Stimulated activated CD4-positive, alpha-beta T cell treated with anti-CD3 and anti-CD28 coated beads, Interleukin-2, amount 100 ng/mL, for 48 hours (primary cell): ENCODE results near the gene CDC14A.

Source experiments
- DNase-seq, 2 donors: peaks; one replicate each; pipeline ENCODE4 v3.0.0-alpha.2; 2020

The CDC14A gene

DNA sequence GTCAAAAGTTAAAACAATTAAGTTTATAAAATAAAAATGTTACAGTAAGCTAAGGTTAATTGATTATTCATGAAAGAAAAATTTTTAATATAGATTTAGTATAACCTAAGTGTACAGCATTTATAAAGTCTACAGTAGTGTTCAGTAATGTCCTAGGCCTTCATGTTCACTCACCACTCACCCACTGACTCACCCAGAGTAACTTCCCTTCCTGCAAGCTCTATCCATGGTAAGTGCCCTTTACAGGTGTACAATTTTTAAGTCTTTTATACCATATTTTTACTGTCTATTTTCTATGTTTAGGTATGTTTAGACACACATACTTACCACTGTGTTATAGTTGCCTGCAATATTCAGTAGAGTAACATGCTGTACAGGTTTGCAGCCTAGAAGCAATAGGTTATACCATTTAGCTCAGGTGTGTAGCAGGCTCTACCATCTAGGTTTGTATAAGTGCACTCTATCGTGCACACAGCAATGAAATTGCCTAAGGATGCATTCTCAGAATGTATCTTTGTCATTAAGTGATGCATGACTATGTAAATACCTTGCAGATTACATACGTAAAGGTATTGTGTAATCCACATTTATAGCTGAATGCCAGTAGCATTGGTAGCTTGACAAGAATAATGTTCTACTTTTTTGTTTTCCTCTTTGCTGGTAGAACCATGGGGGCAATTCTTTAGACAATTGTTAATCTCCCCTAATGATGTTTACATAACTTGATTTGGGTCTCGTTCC, 149.9 kb downstream of the CDC14A start:
- no peak for DNase-seq

DNA sequence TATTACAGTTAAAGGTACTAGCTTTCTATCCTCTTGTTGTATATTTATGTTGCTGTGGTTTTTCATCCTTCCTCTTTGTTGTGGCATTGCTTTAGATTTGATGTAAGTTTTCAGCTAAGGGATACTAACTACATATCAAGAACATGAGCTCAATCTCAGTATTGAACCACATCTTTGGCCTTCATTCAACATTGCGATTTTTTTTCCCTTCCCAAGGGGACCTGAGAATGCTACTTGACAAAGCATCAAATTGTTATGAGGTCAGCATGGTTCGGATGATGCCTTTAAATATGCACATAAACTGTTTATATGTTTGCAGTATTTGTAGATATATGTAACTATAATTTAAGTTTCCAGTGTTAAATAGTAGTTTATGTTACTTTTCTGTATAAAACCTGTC, 153.9 kb downstream of the CDC14A start:
- no peak for DNase-seq

DNA sequence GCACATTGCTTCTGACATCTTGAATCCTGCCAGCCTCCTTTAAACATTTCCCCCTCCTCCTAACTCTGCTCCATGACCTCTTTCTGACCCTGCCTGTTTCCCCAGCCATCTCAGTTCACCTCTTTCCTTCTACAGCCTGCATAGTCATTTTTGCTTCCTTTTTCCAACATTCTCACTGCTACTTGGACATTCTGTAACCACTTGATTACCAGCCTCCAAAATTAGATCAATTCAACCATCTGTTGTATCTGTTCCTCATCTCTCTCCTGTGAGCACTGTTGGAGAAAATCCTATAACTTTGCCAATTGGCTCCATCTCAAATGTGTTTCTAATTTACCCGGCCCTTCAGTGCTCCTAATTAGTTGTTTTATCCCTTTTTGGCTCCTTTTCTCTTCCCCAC, 158.1 kb downstream of the CDC14A start:
- no peak for DNase-seq

DNA sequence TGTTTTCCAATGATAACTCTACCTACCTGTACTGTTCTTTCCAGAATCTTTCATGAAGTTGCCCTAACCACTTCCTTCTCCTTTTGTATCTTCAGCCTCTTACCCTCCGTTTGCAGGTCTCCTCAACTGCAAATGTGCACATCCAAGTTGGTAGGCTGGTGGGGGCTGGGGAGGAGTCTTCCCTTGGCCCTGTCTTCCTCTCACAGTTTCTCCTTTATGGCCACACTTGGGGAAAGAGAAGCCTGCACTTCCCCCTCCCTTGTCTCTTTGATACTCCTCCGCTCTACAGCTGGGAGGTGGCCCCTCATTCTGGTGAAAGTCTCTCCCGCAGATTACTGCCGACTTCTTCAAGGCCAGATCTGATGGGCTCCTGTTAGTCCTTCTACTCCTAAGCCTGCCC, 158.8 kb downstream of the CDC14A start:
- no peak for DNase-seq

DNA sequence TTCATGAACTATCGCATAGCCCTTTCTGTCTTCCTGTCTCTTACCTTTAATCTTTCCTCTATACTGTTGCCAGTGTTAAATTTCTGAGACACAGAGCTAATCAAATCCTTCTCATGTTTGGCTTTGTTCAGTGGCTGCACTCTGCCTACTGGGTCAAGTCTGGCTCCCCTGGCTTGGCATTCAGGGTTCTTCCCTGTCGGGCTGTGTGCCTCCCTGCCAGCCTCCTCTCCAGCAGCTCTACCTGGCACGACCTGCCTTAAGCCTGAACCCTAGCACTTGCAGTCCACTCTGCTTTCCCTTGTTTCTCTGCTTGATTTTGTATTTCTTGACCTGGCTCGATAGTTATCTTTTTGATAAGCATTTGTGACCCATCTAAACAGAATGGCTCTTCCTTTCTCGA, 159.5 kb downstream of the CDC14A start:
- no peak for DNase-seq

DNA sequence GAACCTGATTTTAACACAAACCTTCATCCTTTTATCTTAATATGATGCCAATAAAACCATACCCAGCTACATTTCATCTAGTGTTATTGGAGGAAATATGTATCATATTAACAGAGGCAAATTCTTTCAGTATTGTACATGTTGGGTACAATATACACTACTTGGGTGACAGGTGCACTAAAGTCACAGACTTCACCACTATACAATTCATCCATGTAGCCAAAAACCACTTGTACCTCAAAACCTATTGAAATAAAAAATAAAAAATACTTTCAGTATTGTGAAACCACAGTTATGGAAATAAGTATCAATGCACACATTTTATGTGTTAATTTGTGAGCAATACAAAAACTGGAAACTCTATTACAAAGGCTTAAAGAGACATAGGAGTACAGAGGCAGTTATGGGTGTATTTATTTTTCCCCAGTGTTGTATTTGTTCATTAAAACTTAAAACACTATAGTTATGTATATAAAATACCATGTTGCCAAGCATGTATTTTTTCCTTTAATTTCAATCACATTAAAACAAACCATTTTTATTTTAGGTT, 160.6 kb downstream of the CDC14A start:
- no peak for DNase-seq

DNA sequence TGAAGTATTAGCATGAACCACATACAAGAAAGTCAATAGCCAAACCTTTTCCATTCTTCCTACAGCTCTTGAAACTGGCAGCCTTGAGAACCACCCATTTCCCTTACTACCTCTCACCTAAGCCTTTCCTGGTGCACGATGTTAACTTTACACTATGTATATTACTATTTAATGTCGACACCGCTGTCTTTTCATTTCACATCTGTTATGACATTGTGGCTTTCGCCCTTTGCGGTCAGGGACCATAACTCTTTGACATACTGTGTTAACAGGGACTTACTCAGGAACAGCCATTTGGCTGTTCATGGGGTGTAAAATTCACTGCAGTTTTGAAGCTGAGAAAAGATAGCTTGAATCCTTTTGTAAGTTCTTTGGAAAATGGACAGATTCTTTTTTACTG, 164.6 kb downstream of the CDC14A start:
- no peak for DNase-seq

DNA sequence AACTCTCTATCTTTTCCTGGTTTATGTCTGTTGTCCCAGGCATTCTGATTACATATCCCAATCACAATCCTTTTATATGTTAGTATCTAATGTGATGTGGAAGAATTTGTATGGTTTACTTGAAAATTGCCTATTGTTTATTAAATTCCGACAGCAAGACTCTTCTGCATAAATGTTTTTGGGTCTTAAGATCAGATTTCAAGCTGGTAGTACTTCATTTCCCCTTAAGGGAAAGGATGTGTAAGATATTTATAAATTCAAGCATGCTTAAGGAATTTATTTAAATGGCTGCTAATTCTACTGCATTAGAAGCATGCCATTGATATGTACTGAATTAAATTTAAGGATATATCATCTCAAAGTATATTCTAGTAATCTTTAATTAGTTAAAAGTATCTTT, 165.2 kb downstream of the CDC14A start:
- no peak for DNase-seq

DNA sequence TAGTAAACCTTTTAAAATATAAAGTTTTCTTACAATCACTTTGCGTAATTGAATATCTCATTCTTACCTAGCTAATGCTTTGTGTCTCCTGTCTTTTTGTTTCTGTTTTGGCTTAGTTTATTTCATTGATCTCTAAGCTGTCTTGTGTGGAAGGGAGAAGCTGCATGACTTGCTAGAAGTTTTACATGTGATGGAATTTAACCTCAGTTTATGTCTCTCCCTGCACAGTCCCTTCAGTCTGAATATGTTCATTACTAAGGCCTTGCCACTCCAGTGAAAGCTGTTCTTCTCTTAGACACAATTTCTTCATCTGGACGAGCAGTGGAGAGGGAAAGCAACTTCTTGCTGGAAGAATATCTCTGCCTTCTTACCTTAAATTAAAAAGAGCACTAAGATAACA, 165.7 kb downstream of the CDC14A start:
- no peak for DNase-seq

DNA sequence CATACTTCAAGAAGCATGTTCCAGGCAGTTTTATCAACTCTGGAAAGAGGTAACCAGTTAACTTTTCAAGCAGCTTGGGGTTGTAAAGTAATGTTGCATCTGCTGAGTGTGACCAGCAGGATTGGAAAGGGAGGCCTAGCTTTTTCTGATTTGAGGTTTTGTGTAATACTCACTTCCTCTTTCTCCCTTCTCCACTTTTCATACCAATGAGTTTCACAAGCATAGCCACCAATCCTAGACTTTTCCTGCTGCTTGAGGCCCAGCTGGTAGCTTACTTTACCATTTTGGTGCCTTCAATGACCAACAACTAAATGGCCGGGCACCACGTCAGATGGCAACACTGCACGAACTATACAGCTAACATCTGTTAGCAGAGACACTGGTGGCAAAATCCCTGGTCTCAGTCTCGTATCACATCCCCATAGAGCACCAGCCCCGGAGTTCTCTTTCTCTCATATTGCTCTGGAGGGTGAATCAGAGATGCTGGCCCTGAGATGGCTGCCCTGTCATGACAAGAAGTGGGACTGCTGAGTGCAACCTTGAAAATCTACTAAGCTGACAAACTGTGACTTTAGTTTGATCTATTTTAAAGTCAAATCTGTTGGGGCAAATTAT, 170.8 kb downstream of the CDC14A start:
- DNase-seq: no peak

DNA sequence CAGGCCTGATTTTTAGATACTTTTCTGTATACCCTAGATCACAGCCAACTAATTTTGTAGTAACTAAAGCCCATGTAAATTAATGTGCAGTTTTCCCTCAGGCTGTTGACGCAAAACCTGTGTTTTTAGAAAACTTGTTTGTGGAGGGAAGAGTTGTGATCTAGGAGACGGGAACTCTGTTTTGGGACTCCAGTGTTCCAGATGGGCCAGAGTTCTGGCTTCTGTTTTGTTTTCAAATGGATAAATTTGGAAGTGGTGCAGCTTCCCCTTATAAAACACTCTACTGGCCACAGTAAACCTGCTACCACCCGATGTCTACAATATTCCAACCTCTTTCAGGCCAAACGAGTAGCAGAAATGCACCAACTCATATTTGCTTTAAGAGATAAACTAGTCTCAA, 172.0 kb downstream of the CDC14A start:
- no peak for DNase-seq

DNA sequence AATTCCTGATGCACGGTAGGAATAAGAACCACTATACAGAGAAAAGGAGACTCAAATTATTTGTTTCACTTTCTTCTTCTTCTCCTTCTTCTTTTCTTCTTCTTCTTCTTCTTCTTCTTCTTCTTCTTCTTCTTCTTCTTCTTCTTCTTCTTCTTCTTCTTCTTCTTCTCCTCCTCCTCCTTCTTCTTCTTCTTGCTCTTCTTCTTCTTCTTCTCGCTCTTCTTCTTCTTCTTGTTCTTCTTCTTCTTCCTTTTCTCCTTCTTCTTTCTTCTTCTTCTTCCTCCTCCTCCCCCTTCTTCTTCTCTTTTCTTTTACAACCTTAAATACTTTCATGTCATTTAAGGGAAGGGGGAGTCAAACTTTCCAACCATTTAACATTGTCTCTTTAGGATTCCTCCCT, 174.6 kb downstream of the CDC14A start:
- DNase-seq: no peak

DNA sequence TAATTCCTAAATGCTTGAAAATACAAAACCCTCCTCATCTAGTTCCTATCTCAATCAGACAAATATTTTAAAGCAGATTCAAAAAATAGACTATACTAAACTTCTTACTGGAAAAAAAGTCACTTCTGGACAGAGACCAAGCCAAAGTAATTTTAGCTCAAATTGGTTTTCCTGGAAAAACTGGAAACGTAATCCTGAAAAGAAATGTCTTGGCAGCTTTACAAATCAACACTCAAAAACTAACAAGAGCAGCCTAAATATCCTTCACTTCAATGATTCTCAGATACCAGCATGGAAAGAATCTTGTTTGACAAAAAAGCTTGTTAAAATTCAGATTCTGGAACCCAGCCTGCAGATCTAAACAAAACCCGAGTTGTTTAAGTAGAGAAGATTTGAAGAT, 176.6 kb downstream of the CDC14A start:
- DNase-seq: no peak

DNA sequence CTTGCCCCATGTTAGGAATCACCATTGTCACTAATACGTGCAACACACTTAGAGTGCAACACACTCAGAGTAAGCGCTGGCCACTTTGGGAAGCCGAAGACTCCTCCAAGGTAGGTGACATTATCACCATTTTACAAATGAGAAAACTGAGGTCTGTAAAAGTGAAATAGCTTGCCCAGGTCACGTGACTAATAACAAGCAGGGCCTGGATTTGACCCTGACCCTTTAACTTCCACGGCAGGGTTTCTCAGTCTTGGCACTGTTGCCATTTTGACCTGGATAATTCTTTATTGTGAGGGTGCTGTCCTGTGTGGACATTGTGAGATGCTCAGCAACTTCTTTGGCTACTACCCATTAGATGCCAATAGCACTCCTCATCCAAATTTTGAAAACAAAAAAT, 177.8 kb downstream of the CDC14A start:
- DNase-seq: no peak

DNA sequence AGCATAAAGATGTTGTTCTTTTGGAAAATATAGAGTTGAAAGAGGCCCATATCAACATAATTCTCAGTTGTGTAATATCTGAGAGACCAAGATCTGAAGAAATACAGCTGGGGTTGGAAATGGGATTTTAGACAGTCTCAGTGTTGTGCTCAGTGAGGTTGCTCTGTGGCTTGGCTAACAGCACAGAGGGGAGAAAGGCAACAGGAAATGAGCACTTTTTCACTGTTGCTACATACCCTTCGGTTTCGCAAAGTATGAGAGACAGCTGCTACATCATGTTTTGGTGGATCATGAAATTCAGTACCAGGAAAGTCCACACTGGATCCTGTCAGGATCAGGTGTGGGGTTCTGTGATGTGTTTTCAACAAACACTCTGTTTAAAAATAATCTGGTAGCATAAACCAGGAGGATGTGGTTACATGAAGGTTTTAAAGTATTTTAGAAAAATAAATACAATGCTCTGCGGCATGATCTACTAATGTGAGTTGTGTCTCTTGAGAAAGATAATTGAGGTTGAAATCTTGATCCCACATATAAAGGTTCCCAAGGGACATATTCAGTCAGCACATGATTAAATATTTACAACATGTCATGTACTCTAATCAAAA, 178.7 kb downstream of the CDC14A start:
- no peak for DNase-seq

DNA sequence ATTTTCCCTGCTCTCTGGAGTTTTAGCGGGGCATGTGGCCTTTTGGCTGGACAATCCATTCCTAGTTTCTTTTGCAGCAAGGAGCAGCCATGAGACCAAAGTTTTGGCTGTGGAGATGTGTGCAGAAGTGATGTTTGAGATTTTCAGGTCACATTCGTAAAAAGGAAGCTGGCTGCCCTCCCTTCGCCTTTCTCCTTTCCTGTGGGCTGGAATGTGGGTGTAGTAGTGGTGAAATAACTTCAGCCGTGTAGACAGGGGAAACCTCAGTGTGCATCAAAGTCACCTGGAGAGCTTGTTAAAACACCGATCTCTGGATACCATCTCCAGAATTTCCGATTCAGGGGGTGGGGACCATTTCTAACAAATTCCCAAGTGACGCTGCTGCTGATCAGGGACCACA, 180.3 kb downstream of the CDC14A start:
- no peak for DNase-seq

DNA sequence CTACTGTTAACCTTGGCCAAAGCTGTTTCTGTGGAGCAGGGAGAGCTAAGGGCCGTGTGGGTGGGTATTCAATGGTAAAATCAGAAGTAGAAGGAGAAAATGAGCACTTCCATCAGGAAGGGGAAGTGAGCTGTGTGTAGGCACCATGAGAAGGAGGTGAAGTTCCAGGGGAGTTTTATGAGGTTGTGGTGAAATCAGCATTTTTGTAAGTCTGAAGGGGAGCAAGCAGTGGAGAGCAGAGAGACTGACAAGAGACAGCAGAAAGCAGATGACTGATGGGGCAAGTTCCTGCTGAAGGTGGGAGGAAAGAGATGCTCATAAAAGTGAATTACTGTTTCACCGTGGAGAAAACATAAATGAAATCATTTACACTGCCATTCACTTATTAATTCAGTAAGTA, 183.0 kb downstream of the CDC14A start:
- no peak for DNase-seq

DNA sequence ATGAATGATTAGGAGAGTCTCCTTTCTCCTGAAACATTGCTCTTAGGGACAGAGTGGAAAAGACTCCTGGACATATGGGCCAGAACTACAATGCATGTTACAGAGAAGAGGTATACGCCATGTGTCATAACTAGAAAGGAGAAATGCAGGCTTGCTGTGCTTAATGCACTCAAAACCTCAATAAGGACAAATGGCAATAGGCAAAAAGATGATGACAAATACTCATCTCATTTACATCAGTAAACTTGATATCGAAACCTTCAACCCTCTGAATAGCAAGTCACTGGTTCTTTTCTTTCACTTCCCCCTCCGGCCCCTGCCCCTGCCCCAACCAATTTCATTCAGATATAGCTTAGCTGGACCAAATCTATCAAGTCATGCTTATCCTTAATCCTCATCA, 183.7 kb downstream of the CDC14A start:
- DNase-seq: no peak

DNA sequence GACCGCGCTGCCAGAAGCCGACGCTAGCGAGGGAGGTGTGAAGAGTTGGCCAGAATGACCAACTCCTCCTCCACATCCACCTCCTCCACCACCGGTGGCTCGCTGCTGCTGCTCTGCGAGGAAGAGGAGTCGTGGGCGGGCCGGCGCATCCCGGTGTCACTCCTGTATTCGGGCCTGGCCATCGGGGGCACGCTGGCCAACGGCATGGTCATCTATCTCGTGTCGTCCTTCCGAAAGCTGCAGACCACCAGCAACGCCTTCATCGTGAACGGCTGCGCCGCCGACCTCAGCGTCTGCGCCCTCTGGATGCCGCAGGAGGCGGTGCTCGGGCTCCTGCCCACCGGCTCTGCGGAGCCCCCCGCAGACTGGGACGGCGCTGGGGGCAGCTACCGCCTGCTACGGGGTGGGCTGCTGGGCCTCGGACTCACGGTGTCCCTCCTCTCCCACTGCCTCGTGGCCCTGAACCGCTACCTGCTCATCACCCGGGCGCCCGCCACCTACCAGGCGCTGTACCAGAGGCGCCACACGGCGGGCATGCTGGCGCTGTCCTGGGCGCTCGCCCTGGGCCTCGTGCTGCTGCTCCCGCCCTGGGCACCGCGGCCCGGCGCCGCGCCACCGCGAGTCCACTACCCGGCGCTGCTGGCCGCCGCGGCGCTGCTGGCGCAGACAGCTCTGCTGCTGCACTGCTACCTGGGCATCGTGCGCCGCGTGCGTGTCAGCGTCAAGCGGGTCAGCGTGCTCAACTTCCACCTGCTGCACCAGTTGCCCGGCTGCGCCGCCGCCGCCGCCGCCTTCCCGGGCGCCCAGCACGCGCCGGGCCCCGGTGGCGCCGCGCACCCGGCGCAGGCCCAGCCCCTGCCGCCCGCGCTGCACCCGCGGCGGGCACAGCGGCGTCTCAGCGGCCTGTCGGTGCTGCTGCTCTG, 186.9 kb downstream of the CDC14A start:
- DNase-seq: peak; percentile 23 to 30

DNA sequence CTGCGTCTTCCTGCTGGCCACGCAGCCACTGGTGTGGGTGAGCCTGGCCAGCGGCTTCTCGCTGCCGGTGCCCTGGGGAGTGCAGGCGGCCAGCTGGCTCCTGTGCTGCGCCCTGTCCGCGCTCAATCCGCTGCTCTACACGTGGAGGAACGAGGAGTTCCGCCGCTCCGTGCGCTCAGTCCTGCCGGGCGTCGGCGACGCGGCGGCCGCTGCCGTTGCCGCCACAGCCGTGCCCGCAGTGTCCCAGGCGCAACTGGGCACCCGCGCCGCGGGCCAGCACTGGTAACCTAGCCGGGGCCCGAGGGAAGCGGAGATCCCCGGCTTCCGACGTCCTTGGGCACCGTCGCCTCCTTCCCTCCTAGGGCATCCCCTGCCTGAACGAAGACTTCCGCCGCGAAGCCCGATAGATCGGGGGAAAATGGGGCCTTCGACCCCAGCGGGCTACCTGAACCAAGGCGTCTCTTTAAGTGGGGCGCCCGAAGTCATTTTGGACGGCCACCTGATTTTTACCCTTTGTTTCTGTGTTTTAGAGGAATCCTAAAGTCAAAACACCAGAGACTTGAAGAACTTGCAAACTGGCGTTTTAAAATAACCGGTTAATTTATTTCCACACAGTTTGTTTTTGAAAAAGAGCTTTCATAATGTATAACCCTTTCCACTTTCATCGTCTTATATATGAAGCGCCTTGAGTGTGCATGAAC, 187.7 kb downstream of the CDC14A start:
- no peak for DNase-seq

DNA sequence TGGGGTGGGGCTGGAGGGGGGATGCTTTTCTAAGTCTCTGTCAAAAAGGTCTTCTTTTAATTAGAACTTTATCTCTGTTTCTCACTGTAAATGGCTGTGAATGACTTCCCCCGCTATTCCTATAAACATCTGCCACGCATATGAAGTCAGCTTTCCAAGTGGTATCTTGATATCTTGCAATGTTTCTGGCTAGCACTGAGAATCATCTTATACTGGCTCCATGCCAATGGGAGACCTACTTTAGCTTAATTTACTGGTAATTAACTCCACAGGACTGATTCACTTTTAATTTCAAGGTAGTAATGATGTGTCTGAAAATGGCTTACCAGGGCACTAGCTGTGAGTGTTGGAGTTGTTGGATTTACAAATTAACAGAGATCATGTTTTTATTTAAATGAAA, 190.0 kb downstream of the CDC14A start:
- DNase-seq: no peak

DNA sequence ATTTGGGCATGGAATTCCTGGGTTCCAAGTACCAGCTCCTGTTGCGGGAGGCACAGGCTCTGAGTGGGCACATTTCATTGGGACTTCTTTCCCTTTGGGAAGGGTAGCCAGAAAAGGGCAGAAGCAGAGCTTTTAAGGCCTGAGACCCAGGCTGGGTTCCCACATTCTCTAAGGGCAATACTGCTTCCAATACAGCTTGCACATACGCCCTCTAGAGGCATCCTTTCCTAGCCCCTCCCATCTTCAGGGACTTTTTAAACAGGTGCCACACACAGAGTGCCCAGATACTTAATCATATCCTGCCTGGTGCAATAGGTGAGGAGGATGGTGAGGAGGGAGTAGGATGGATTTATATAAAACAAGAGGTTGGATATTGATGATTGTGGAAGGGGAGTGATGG, 191.3 kb downstream of the CDC14A start:
- no peak for DNase-seq

DNA sequence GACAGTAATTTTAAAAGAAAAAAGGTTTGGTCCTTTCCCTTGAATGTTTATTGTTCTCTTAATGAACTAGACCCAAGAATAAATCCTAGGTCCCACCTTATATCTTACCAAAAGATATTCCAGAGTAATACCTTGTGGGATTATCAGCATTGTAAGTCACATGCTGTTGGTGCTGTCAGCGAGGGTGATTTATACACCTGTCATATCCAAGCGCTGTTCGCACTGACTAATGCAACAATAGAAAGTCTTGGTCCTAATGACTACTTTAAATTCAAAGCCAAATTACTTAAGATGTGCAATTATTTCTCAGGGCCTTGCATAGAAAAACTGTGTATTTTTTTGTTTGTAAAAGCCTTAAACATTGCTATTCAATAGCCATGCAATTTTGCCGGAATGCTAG, 192.5 kb downstream of the CDC14A start:
- DNase-seq: no peak
